Activated T-cell treated with anti-CD3 and anti-CD28 coated beads for 1 hour (primary cell): ENCODE results near the gene PGP.
A peak's percentile ranks its signal among the peaks of the same experiment; 100 is the strongest.
"Not testable (repeated sequence)": the region's sequence is repeated elsewhere in the genome, so short reads cannot be mapped to it uniquely, and the experiment has no call there.

Experiments
- DNase-seq: peaks from one replicate; pipeline ENCODE4 v3.0.0-alpha.2; 2020; ENCODE audit warnings: low read depth

Gene PGP

DNA sequence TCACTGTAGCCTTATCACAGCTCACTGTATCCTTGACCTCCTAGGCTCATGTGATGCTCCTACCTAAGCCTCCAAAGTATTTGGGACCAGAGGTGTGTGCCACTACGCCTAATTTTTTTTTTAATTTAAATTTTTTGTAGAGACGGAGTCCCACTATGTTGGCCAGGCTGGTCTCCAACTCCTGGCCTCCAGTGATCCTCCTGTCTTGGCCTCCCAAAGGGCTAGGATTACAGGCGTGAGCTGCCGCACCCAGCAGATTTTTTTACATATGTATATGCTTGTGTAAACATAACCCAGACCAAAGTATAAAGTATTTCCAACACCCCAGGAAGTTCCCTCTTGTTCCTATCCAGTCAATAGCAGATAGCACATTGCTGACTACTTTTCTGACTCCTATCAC, 1.7 kb upstream of the PGP start:
- DNase-seq: no peak

DNA sequence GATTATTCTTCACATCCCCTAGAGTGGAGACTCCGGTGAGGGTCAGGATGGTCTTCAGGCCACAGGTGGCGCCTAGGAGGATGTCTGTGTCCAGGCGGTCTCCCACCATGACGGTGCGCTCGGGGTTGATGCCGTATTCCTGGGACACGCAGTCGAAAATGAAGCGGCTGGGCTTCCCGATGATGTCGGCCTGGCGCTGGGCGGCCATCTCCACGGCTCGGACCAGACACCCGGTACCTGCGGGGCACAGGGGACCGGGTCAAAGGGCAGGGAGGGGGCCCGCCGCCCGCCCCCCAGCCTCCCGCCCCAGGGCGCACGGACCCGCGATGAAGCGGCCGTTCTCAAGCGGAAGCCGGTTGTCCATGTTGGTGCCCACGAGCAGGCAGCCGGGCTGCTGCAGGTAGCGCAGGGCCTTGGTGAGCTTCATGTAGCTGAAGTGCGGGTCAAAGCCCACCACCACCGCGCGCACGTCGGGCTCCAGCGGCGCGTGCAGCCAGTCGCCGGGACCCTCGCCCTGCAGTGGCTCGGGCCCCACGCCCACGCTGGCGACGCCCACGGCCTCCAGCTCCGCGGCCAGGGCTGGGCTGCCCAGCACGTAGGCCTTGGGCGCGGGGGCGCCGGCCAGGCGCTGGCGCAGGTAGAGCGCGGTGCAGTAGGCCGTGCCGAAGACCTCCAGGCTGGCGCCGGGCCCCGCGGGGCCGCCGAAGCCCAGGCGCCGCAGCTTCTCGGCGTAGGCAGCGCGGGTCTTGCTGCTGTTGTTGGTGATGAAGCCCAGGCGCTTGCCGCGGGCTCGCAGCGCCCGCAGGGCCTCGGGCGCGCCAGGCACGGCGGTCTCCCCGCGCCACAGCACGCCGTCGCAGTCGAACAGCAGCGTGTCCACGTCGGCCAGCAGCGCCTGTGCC, 572 bp downstream of the PGP start:
- no peak for DNase-seq

DNA sequence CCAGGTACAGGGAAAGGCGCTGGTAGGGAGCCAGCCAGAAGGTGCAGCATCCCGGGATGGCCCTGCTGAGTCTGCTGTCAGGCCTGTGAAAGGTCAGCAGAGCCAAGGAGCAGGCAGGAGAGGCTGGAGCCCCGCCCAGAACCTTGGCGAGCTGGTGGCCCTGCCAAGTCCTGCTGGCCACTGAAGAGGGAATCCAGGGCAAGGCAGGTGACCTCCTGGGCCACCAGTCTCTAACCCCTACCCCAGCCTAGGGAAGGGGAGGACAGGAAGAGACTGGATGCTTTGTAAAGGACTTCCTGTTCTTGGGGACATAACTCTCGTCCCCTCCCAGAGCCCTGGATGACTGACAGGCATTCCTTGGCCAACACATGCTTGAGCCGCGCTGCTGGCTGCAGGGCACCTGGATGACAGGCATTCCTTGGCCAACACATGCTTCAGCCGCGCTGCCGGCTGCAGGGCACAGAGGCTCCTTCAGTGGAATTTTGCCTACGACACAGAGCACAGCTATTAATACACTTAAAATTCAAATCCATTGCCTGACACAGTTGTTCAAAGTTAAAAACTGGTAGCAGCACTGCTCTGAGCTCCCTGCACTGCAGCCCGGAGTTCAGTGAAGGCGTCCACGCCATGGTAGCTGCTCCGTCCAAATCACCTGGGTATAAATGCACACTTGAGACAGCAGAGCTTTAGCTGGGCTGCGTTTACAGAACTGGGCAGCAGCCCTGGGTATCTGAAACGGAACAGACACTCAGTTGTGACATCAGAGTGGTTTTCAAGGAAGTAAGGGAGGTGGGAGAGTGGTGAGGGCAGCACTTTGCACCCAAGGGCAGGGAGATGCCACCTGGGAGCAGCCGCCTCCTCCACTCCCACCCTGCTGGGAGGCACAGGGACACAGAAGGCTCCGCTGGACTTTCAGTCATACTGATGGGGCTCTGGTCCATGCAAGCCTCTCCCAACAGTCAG, 2.0 kb downstream of the PGP start:
- DNase-seq: no peak

DNA sequence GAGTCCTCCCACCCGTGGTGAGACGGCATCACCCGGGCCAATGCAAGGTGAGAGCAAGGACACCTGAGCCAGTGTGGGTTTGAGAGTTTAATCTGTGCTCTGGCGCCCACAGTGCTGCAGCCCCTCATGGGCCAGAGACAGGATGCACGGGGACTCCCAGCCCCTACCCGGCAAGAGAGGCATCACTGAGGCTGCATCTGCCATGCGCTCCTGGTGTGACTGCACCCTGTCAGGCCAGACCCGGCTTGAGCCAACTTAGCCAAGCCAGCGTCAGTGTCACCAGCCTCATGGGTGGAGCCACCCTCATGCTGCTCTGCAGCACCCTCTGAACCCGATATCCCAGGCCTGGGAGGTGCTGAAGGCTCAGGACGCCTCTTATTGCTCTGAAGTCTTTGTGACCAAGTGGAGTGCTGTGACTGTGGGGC, 2.7 kb downstream of the PGP start:
- DNase-seq: no peak

DNA sequence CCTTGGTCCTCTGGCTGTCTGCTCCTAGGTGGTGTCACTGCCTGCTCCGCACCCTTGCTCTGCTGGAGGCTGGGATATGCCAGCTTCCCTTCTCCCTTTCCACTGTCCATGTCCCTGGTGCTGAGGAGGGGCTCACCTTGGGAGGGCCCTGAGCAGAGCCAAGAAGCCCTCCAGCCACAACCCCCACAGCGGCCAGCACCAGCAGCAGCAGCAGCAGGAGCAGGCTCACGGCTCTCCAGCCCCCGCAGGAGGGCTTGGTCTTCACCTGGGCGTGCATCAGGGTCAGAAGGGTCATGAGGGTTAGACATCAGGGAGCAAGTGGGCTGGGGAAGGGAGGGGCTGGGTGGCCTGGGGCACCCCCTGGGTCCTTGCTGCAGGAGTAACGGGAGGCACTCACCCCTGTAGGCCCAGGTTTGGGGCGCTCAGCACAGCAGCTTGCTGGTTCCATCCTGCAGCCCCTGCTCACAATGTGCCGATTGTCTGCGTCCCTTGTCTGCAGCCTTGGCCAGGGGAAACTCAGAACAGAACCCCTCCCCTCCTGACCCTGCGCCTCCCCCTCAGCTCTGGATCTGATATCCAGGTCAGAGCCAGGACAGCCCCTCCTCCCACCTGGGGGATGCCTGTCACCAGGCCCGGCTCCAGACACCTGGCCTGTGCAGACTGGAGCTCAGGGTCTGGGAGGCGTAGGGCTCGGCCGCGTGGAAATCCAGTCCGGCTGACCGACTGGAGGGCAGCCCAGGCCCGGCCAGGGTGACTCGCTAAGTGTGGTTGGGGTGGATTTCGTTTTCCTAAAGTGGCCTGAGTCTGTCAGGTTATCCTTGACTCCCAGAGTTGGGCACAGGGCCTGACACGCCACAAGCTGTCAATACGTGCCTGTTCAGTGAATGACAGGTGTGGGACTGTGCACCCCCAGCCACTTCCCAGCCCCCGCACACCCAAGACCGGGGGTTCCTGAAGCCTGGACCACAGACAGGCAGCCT, 4.0 kb downstream of the PGP start, which contains the start of gene BRICD5:
TSS of gene BRICD5 (minus strand) at position 478 of the 980 bp plus-strand sequence. CDS start at position 448, 30 bp downstream.
- DNase-seq: no peak

DNA sequence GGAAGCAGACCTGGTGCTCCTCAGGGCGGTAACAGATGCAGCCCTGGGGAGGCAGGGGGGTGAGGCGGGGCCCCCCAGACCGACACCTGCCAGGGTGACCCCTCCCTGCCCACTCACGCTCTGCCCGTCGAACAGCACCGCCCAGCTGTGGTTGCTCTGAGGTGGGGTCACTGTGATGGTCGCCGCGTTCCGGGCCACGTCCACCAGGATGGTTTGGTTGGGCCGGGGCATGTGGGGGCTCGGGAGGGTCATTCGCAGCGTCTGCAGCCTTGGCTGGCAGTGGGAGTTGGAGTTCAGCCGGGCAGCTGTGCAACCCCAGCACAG, 4.7 kb downstream of the PGP start:
- DNase-seq: no peak

DNA sequence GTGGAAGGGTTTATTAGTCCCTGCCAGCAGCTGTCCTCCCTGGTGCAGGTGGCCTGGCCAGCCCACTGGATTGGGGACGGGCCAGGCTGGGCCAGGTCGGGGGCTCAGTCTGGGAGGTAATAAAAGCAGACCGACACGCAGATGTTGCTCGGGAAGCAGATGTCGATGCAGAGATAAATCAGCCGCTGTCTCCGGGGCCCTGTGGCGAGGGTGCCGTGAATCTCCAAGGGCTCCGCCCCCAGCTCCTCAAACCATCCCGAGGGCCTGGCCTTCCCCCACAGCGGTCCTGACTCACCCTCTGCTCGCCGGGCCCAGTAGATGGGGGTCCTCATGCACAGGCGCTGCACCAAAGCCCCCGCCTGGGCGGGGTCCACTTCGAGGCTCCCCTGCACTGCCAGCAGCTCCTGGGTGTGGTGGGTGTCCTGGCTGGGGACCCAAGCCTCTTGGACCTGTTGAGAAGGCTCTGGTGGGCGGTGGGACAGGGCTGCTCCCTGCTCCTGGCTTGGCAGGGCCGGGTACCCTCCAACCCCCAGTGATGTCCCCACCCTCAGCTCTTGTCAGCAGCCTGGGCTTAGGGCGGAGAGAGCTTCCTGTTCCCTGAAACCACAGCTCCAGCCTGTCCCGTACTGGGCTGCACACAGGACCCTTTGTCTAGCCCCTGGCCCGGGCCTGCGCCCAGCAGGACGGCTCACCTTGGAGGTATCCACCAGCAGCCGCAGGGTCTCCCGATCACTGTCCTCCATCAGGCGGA, 5.2 kb downstream of the PGP start:
- no peak for DNase-seq

DNA sequence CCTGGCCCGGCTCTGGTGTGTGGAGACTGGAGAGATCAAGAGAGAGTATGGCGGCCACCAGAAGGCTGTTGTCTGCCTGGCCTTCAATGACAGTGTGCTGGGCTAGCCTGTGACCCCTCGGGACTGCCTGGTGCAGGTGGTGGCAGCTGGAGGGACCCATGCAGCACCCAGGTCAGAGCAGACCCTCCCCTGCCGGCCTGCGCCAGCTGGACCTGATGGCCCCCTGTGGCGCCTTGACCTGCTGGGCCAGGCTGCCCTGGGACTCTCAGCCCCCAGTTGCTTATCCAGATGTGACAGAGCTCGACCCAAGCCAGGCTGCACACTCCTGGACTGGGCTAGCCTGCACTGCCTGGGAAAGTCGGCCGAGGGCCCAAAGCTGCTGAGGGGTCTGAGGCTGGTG, 5.9 kb downstream of the PGP start:
- no peak for DNase-seq

DNA sequence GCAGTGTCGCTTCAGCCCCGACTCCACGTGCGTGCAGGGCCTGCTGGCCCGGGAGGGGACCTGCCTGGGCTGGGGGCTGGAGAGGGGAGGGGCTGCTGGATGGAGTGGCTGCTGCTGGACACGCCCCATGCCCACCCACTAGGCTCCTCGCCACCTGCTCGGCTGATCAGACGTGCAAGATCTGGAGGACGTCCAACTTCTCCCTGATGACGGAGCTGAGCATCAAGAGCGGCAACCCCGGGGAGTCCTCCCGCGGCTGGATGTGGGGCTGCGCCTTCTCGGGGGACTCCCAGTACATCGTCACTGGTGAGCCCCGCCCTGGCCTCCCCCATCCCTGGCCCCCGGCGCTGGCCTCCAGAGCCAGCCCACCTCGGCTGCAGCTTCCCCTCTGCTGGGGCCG, 6.3 kb downstream of the PGP start:
- no peak for DNase-seq

DNA sequence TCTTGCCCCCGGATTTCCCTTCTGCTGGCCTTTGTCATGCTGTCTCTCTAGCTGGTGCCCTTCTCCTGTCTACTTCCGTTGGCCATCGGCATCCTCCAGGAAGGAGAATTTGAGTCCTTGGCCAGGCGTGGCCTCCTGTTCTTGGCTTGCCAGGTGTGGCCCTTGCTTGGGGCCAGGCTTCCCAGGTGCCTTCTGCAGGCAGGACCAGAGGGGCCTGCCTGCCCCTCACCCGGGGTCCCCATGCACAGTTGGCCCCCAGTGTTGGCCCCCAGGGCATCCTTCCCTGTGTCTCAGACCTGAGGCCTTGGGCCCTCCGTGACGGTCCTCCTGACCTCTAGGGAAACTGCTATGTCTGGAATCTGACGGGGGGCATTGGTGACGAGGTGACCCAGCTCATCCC, 6.8 kb downstream of the PGP start:
- DNase-seq: no peak

DNA sequence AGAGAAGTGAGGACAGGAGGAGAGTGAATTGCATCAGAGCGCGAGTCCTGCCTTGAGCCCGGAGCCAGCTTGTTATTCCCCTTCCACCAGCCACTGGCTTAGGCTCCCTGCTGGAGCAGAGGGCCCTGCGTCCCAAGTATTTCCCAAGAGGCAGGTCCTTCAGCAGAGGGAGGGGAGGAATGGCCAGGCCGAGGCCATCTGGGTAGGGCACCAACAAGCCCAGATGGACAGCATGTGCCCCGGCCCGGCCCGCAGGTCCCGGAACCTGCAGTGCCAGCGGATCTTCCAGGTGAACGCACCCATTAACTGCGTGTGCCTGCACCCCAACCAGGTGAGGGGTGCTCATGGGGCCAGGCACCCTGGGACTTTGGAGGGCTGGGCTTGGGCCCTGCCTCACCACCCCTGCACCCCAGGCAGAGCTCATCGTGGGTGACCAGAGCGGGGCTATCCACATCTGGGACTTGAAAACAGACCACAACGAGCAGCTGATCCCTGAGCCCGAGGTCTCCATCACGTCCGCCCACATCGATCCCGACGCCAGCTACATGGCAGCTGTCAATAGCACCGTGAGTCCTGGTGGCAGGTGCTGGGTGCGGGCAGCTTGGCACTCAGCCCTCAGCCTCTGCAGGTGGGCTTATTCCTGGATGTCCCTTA, 7.7 kb downstream of the PGP start:
- DNase-seq: no peak

DNA sequence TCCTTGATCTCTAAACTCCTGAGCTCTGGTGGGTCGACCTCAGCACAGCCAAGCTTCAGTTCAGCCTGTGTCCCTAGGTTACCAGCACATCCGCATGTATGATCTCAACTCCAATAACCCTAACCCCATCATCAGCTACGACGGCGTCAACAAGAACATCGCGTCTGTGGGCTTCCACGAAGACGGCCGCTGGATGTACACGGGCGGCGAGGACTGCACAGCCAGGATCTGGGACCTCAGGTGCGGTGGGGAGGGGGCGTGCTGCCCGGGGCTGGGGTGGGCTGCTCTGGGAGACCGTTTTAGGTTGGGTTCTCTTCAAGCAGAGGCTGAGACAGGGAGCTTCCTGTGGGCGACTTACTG, 8.2 kb downstream of the PGP start:
- no peak for DNase-seq

DNA sequence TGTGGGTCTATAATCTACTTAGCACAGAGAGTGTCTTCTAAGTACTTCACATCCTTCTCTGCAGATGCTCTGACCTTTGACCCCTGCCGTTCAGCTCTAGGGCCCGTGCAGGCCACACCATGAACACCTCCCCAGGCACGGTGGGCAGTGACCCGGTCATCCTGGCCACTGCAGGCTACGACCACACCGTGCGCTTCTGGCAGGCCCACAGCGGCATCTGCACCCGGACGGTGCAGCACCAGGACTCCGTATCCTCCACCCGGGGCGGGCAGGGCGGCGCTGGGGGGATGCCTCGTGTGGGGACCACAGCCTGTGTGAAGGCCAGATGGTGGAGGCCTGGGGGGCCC, 8.7 kb downstream of the PGP start:
- no peak for DNase-seq

DNA sequence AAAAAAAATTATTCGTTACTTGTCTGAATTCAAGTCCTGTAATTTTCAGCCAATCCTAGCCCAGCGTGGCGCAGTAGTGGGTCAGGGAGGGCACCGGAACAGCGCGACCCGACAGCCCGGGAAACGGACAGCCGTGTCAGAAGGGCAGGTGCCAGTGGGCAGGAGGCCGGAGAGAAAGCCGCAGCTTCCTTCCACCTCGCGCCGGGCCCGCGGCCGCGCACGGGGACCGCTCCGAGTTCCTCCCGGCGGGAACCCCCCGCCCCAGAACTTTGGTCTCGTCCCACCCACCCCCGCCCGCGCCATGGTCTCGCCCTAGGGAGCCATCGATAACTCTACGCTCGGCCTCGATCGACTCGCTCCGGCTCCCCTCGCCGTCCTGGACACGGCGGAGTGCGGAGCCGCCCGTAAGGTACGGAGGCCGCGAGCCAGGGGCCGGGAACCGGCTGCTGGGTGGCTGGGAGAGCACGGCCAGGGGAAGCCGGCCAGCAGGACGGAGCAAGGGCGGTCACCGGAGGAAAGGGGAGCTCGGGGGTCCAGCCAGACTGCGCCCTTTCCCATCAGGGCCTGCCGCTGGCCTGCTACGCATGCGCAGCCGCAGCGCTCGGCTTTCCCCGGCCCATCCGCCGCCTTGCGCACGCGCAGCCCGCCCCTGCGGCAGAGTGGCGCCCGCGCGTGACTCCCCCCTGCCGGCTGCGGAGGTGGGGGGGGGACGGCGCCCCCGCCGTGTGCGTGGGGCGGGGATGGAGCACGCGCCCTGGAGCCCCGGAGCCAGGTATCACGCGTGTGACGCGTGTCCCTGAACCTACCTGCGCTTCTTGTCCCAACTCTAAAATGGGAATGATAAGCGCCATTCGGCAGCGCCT, 9.3 kb downstream of the PGP start, which contains the start of gene MLST8:
TSS of gene MLST8 (plus strand) at position 351 of the 863 bp plus-strand sequence. CDS start 632 bp downstream, outside the sequence.
- DNase-seq: peak; percentile 87

DNA sequence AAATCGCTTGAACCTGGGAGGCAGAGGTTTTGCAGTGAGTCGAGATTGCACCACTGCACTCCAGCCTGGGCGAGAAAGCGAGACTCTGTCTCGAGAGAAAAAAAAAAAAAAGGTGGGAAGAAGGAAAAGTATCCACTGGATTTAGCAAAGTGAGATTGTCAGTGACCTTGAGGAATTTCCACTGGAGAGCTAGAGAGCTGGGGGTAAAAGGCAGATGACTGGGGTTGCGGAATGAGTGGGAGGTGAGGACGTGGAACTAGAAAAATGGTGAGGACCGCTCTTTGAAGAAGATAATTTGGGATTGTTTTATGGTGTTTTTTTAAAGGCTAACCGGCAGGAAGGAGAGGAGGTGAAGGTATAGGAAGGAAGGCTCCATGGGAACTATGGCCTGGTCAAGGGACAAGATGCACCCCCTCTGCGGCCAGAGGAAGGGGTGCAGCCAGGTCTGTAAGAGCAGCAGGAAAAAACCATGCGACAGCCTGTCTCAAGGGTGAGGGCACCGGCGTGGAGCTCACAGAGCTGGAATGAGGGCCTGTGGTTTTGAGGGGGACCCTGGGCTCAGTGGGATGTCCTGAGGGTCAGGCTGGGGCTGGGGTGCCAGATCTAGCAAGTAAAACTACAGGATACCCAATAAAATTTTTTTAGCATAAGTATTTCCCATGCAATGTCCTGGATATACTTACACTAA, 10.1 kb downstream of the PGP start:
- DNase-seq: no peak

DNA sequence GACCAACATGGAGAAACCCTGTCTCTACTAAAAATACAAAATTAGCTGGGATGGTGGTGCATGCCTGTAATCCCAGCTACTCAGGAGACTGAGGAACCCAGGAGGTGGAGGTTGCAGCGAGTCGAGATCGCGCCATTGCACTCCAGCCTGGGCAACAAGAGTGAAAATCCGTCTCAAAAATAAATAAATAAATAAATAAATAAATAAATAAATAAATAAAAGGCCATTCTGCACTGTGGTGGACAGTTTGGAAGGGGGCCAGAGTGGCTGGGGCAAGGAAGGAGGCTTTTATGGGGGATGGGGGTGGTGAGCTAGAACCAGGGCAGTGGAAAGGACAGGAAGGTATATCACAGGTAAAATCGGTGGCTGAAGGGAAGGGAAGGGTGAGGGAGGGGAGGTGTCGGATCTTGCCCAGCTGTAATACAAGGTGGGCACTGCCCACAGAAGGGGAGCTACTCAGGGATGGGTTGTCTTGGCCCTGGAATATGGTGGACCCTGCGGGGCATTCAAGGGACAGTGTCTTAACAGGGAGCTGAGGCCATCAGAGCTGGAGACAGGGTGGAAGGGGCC, 11.4 kb downstream of the PGP start:
- DNase-seq: not testable (repeated sequence)

DNA sequence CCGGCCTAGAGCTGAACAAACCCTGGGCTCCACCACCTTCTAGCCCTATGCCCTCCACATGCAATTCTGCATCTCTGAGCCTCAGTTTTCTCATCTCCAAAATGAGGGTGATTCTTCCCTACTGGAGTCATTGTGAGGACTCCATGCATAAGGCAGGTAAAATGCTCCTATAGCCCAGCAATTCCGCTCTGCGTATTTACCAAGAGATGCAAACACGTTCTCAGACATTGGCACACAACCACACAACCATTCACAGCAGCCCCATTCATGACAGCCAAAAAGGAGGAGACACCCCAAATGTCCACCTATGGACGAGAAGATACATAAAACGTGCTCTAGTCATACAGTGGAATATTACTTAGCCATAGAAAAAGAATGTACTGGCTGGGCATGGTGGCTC, 14.3 kb downstream of the PGP start:
- DNase-seq: no peak

DNA sequence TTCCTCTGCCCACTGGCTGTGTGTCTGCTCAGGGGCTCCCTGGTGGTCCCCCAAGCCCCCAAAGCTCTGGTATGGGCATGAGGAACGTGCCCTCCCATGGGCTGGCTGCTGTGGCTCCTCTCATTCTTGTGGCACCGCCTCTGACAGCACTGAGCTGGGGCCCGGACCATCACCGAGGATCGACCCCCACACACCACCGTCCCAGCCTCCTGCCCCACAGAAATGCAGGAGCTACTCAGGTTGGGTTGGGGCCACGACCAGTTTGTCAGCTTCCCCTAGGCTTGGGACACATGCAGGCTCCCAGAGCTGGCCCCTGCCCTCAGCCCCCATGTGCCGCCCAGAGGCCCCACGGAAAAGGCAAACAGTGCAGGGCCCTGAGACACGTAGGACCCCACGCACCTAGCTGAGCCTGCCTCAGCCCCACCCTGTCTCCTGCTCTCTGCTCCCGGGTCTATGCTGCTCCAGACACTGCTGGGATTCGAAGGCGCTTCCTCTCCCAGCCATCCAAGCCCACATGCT, 15.0 kb downstream of the PGP start:
- DNase-seq: no peak
